ENCODE results near the gene FAM184B.

DNA sequence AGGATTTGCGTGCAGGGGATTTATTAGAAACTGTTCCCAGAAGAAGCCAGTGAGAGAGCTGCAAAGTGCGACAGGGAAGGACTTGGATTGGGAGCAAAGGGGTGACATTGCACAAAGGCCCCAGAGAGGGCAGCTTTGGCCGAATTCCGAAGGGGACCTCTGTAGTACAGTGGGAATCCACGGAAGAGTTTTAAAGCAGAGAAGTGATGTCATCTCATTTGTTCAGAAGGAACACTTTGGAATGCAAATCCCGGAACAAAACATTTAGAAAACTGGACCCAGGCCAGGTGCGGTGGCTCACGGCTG, 71.7 kb downstream of the FAM184B start:
- TF ChIP-seq, protein P1, sequence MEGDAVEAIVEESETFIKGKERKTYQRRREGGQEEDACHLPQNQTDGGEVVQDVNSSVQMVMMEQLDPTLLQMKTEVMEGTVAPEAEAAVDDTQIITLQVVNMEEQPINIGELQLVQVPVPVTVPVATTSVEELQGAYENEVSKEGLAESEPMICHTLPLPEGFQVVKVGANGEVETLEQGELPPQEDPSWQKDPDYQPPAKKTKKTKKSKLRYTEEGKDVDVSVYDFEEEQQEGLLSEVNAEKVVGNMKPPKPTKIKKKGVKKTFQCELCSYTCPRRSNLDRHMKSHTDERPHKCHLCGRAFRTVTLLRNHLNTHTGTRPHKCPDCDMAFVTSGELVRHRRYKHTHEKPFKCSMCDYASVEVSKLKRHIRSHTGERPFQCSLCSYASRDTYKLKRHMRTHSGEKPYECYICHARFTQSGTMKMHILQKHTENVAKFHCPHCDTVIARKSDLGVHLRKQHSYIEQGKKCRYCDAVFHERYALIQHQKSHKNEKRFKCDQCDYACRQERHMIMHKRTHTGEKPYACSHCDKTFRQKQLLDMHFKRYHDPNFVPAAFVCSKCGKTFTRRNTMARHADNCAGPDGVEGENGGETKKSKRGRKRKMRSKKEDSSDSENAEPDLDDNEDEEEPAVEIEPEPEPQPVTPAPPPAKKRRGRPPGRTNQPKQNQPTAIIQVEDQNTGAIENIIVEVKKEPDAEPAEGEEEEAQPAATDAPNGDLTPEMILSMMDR (IDR thresholded peaks at IDR 0.05; ENCODE audit: low read length) = no peak
- TF ChIP-seq EZH2phosphoT487 (IDR thresholded peaks at IDR 0.05; ENCODE audit: low read length) (no peak), EZH2 (optimal IDR thresholded peaks at IDR 0.05; ENCODE audit: low read depth, low read length) (no peak)
